KOPT-K1 (cell line): Measurements from ENCODE around the gene NISCH.

Experiments used
- H3K27ac ChIP-seq: fragments of 200-600 bp; sonication (generic); 2 replicates; pipeline ENCODE4 v1.5.1; 2016; ENCODE audit warnings: antibody characterized with exemption, mild to moderate bottlenecking, low read depth, low read length; ENCODE audit not compliant: poor library complexity, severe bottlenecking
- H3K36me3 ChIP-seq: fragments of 200-600 bp; sonication (generic); 2 replicates; pipeline ENCODE4 v1.5.1; 2017; ENCODE audit warnings: antibody characterized with exemption, mild to moderate bottlenecking, low read length, moderate library complexity; ENCODE audit not compliant: insufficient read depth
- H3K9me3 ChIP-seq: fragments of 200-600 bp; sonication (generic); 2 replicates; pipeline ENCODE4 v1.5.1; 2017; ENCODE audit warnings: antibody characterized with exemption, low read length, mild to moderate bottlenecking; ENCODE audit not compliant: insufficient read depth, poor library complexity, severe bottlenecking

NISCH gene

DNA sequence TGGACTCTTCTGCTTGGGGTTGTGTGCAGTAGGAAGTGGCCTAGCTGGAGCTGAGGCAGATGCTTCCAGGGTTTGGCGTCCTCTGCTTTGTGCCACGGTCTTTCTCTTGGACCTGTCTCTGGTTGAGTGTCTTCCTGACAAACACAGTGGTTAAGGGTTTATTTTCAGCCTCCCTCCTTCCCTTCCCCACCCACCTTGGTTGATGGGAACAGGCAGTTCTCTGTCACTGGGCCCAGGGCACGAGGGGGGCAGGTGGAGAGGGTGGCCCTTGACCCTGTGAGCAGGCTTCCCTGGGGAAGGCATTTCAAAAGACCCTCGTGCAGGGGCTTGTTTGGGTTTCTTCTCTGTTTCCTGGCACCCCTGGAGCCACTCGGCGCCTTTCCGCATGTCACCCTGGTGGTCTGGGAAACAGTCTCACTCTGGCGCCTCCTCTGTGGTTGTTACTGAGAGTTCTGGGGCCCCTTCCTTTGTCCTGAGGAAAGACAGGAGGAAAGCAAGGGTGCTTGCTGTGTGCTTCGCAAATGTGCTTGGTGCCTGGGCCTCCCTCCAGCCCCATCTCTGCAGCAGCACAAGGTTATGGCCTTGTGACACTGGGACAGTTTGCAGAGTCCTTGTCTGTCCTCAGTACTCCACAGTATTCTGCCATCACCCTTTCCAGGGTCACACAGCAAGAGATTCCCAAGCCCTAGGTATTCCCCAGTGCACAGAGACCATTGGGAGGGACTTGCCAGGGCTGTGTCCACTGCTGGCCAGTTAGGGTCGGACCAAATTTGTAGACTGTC lies 29.5 kb downstream of the NISCH start:
- Histone ChIP-seq H3K27ac (no peak overlapping the region), H3K36me3 (peaks cover 96% of the 10 kb centered on the region), H3K9me3 (no peaks in the 10 kb centered on the region)

DNA sequence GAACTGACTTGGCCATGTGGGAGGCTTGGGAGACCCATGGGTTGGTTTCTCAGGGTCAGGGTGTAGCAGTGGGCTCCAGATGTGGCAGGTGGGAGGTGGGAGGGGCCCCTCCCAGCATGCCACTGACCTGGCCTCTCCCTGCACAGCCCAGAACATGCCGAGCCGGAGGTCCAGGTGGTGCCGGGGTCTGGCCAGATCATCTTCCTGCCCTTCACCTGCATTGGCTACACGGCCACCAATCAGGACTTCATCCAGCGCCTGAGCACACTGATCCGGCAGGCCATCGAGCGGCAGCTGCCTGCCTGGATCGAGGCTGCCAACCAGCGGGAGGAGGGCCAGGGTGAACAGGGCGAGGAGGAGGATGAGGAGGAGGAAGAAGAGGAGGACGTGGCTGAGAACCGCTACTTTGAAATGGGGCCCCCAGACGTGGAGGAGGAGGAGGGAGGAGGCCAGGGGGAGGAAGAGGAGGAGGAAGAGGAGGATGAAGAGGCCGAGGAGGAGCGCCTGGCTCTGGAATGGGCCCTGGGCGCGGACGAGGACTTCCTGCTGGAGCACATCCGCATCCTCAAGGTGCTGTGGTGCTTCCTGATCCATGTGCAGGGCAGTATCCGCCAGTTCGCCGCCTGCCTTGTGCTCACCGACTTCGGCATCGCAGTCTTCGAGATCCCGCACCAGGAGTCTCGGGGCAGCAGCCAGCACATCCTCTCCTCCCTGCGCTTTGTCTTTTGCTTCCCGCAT lies 31.8 kb downstream of the NISCH start:
- peaks cover 96% of the 10 kb centered on the region for H3K36me3 ChIP-seq
- no peaks in the 10 kb centered on the region for H3K9me3 ChIP-seq
- H3K27ac ChIP-seq = no peak overlapping the region

DNA sequence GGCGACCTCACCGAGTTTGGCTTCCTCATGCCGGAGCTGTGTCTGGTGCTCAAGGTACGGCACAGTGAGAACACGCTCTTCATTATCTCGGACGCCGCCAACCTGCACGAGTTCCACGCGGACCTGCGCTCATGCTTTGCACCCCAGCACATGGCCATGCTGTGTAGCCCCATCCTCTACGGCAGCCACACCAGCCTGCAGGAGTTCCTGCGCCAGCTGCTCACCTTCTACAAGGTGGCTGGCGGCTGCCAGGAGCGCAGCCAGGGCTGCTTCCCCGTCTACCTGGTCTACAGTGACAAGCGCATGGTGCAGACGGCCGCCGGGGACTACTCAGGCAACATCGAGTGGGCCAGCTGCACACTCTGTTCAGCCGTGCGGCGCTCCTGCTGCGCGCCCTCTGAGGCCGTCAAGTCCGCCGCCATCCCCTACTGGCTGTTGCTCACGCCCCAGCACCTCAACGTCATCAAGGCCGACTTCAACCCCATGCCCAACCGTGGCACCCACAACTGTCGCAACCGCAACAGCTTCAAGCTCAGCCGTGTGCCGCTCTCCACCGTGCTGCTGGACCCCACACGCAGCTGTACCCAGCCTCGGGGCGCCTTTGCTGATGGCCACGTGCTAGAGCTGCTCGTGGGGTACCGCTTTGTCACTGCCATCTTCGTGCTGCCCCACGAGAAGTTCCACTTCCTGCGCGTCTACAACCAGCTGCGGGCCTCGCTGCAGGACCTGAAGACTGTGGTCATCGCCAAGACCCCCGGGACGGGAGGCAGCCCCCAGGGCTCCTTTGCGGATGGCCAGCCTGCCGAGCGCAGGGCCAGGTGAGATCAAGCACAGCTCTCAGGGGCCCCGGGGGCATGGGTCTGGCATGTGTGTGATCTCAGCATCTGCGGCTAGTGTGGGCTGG lies 32.6 kb downstream of the NISCH start:
- H3K36me3 ChIP-seq = peaks cover 96% of the 10 kb centered on the region
- H3K9me3 ChIP-seq = no peaks in the 10 kb centered on the region
- H3K27ac ChIP-seq = no peak overlapping the region

GRCh38 chr3:52488746-52489145 lies 33.3 kb downstream of the NISCH start:
- peaks cover 96% of the 10 kb centered on the region for H3K36me3 ChIP-seq
- H3K9me3 ChIP-seq = no peaks in the 10 kb centered on the region
- no peak overlapping the region for H3K27ac ChIP-seq

DNA sequence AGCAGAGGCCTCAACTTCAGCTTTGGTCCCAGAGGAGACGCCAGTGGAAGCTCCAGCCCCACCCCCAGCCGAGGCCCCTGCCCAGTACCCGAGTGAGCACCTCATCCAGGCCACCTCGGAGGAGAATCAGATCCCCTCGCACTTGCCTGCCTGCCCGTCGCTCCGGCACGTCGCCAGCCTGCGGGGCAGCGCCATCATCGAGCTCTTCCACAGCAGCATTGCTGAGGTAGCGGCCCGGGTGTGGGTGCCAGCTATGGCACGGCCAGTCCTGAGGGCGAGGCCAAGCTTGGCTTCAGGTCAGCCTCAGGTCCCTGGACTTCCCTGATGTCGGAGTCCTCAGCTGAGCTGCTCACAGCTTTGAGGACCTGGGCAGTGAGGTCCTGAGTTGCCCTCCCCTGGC lies 34.0 kb downstream of the NISCH start:
- Histone ChIP-seq H3K36me3 (peaks cover 91% of the 10 kb centered on the region), H3K9me3 (no peaks in the 10 kb centered on the region), H3K27ac (no peak overlapping the region)

- Histone ChIP-seq H3K36me3 (peaks cover 83% of the 10 kb centered on the region), H3K27ac (no peak overlapping the region), H3K9me3 (no peaks in the 10 kb centered on the region)
These were observed 34.9 kb downstream of the NISCH start for GRCh38 chr3:52490035-52490938.

DNA sequence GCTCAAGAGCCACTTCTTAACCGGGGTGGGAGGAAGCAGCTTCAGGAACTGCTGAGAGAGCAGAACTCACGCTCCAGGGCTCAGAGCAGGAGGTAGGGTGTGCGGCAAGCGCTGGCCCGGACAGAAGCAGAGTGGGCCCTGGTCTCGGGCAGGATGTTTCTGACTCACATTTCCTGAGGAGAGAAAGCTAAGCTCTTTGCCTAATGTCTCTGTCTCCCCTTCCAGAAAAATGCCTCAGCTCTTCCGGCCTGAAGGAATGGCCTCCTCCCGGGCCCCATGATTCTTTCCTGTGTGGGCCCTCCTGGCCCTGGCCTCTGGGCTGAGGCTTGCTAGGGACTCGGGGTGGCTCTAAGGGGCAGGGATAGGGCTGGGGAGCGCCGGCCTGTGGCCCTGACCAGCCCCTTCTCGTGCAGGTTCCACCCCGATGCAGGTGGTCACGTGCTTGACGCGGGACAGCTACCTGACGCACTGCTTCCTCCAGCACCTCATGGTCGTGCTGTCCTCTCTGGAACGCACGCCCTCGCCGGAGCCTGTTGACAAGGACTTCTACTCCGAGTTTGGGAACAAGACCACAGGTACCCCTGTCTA lies 35.6 kb downstream of the NISCH start:
- peaks cover 76% of the 10 kb centered on the region for H3K36me3 ChIP-seq
- no peaks in the 10 kb centered on the region for H3K9me3 ChIP-seq
- no peak overlapping the region for H3K27ac ChIP-seq

DNA sequence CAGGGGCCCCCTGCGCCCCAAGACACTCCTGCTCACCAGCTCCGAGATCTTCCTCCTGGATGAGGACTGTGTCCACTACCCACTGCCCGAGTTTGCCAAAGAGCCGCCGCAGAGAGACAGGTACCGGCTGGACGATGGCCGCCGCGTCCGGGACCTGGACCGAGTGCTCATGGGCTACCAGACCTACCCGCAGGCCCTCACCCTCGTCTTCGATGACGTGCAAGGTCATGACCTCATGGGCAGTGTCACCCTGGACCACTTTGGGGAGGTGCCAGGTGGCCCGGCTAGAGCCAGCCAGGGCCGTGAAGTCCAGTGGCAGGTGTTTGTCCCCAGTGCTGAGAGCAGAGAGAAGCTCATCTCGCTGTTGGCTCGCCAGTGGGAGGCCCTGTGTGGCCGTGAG lies 36.7 kb downstream of the NISCH start:
- Histone ChIP-seq H3K9me3 (no peaks in the 10 kb centered on the region), H3K27ac (no peak overlapping the region), H3K36me3 (peaks cover 65% of the 10 kb centered on the region)

DNA sequence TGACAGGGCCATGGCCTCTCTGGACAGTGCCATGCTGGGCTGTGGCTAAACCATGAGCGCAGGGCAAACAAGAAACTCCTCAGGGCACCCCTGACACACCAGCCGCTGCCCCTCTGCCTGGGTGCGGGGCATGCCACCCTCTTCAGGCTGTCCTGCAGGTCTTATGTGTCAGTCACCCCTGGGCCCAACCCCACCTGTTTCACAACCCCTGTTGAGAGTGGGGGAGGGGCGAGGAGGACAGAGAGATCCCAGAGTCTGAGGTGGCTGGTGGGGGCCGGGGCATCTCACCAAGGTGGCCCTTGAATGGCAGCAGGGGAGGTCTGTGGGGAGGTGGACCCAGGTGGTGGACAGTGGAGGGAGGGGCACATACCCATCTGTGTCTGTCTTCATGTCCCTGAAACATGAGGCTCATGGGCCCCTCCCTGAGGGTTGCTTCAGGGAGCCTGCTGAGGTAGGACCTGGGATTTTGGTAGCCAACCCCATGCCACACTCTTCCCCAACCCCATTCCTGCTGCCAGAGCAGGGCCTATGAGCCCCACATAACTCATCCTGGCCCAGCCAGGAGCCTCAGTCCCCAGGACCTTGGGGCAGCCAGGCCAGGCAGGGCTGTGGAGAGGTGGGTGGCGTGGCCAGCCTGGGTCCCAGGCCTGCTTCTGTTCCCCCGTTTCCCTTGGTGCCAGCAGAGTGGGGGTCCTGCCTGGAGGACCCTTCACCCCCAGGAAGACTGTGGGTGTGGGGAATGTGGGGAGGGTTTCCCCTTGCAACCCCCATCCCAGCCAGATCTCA lies 38.0 kb downstream of the NISCH start:
- Histone ChIP-seq H3K27ac (no peak overlapping the region), H3K36me3 (peaks cover 52% of the 10 kb centered on the region), H3K9me3 (no peaks in the 10 kb centered on the region)

DNA sequence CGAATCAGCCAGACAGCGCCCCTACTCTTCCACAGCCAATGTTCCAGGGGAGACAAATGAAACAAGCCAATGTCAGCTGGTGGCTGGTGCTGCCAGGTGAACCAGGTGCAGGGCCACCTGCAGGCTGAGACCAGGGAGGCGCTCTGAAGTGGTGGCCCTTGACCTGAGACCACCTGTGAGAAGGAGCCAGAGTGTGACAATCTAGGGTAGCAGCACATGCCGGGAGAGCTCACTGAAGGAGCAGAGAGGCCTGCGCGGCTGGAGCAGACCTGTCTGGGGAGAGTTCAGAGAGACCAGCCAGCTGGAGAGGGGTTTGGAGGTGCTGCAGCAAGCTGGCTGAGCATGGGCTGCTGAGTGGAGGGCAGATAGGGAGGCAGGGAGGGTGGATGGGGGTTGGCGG lies 39.0 kb downstream of the NISCH start:
- H3K27ac ChIP-seq = no peak overlapping the region

DNA sequence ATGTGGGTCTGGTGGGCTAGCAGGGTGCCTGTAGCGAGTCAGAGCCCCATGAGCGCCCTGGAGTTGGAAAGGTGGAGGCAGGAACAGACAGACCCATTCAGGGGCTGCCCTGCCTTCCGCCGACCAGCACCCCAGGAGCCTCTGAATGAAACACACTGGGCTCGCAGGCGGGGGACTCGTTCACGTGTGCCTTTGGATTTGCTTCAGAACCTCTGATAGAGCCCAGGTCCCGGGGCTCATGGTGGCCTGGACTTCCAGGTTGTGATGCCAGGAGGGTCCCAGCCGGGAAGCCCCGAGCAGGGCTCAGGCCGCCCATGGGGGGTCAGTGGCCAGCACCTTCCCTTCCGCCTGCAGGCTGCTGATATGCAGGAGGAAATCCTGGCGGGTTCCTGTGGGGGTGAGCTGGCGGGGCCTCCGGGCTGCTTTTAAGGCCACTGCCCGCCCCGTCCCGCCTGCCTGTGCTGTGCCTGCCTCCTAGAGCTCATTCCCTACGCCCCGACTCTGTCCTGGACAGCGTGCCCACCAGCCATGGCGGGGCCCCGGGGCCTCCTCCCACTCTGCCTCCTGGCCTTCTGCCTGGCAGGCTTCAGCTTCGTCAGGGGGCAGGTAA lies 39.6 kb downstream of the NISCH start, which contains the start of gene STAB1:
Gene STAB1, plus strand, starts transcription at position 453 of the 610 bp plus-strand sequence. Its CDS starts 76 bp downstream, at position 529.
- Histone ChIP-seq H3K9me3 (no peaks in the 10 kb centered on the region), H3K36me3 (peaks cover 37% of the 10 kb centered on the region), H3K27ac (no peak within 1 kb of the TSS)

More for the DNA sequence above, 39.0 kb downstream of the NISCH start:
- Histone ChIP-seq H3K36me3 (peaks cover 43% of the 10 kb centered on the region), H3K9me3 (no peaks in the 10 kb centered on the region)

DNA sequence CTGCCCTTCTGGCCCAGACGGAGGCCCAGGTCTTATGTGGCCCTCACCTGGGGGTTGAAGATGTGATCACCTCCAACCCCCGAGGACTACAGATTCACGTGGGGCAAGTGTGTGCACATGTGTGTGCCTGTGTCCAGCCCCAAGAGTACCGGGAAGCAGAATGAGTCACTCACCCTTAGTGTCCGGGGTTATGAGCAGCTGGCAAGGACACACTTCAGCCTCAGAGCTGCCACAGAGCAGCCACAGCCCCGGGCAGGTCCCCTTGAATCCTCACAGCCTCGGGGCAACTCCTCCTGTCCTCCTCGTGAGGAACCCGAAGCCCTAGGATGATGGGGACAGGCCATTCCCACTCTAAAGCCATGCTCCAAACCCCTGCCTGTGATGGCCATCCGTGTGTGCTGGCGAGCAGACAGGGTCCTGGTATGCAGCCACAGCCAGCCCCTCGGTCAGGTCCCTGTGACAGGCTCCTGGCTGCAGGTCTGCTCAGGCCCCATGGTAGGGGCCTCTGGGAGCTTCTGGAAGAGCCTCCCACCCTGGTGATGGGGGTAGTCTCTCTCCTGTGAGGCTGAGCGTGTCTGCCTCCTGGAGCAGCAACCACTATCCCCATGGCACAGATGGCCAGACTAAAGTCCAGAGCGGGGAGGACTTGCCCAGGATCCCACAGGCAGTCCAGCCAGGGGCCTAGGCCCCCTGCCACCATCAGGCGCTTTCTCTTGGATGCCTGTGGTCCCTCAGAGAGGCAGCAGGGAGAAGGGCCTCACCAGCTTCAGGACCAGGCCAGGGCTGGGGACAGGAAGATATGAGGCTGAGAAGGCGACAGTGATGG lies 40.6 kb downstream of the NISCH start:
- no peaks in the 10 kb centered on the region for H3K9me3 ChIP-seq
- H3K27ac ChIP-seq = no peak overlapping the region
- H3K36me3 ChIP-seq = peaks cover 27% of the 10 kb centered on the region
